ENCODE measurements around the gene CEP135. TPM values are rescaled to one million over a fixed set of nuclear protein-coding genes. Genes with fewer than 3 reads are reported as not detected.

The CEP135 gene
- total RNA-seq, 1 donor from 2014 or later = 16.8 TPM

- Mint-ChIP-seq H3K4me3 (no peak overlapping the region), H3K9me3 (no peaks in the 10 kb centered on the region), H3K4me1 (ENCODE audit: unreplicated experiment) (no peaks in the 10 kb centered on the region), H3K36me3 (peaks cover 12% of the 10 kb centered on the region), H3K27ac (no peak overlapping the region), H3K27me3 (no peaks in the 10 kb centered on the region)
- no peak for TF ChIP-seq CTCF (conservative IDR thresholded peaks at IDR 0.05)
- DNase-seq (ENCODE audit: extremely low spot score, unreplicated experiment) = no peak
Observed at GRCh38 chr4:55977811-55978210, 29.1 kb downstream of the CEP135 start.

GRCh38 chr4:55979562-55979961 lies 30.8 kb downstream of the CEP135 start:
- Mint-ChIP-seq H3K27ac (no peak overlapping the region), H3K9me3 (no peaks in the 10 kb centered on the region), H3K4me1 (ENCODE audit: unreplicated experiment) (no peaks in the 10 kb centered on the region), H3K36me3 (peaks cover 7% of the 10 kb centered on the region), H3K4me3 (no peak overlapping the region), H3K27me3 (no peaks in the 10 kb centered on the region)
- TF ChIP-seq CTCF (conservative IDR thresholded peaks at IDR 0.05) = no peak
- DNase-seq (ENCODE audit: extremely low spot score, unreplicated experiment) = no peak

- Mint-ChIP-seq H3K36me3 (peaks cover 4% of the 10 kb centered on the region), H3K27ac (no peak overlapping the region), H3K4me3 (no peak overlapping the region), H3K27me3 (no peaks in the 10 kb centered on the region), H3K4me1 (ENCODE audit: unreplicated experiment) (no peaks in the 10 kb centered on the region), H3K9me3 (no peaks in the 10 kb centered on the region)
- TF ChIP-seq CTCF (conservative IDR thresholded peaks at IDR 0.05) = no peak
- DNase-seq (ENCODE audit: extremely low spot score, unreplicated experiment) = no peak
Observed at GRCh38 chr4:55980725-55981124, 32.0 kb downstream of the CEP135 start.

GRCh38 chr4:55982976-55983375 lies 34.2 kb downstream of the CEP135 start:
- no peak for TF ChIP-seq CTCF (conservative IDR thresholded peaks at IDR 0.05)
- H3K4me3 Mint-ChIP-seq = no peak overlapping the region
- H3K9me3 Mint-ChIP-seq = no peaks in the 10 kb centered on the region
- H3K27ac Mint-ChIP-seq = no peak overlapping the region
- peaks cover 9% of the 10 kb centered on the region for H3K36me3 Mint-ChIP-seq
- DNase-seq (ENCODE audit: extremely low spot score, unreplicated experiment) = no peak
- no peaks in the 10 kb centered on the region for H3K4me1 Mint-ChIP-seq (ENCODE audit: unreplicated experiment)
- no peaks in the 10 kb centered on the region for H3K27me3 Mint-ChIP-seq

GRCh38 chr4:55989766-55990165 lies 41.0 kb downstream of the CEP135 start:
- H3K4me3 Mint-ChIP-seq = no peak overlapping the region
- no peaks in the 10 kb centered on the region for H3K27me3 Mint-ChIP-seq
- no peak overlapping the region for H3K27ac Mint-ChIP-seq
- no peak for DNase-seq (ENCODE audit: extremely low spot score, unreplicated experiment)
- peaks cover 24% of the 10 kb centered on the region for H3K36me3 Mint-ChIP-seq
- H3K4me1 Mint-ChIP-seq (ENCODE audit: unreplicated experiment) = no peaks in the 10 kb centered on the region
- no peak for TF ChIP-seq CTCF (conservative IDR thresholded peaks at IDR 0.05)
- no peaks in the 10 kb centered on the region for H3K9me3 Mint-ChIP-seq

All from type B pancreatic cell (in vitro differentiated cells).